GM23338 (cell line): ENCODE measurements around the gene LRRC39. TPM values are rescaled to one million over a fixed set of nuclear protein-coding genes. Genes with fewer than 3 reads are reported as not detected.

Experiments
- ATAC-seq: fragments of 200-7000 bp; cut with Tn5 transposase; 3 replicates; pipeline ENCODE4 v1.9.1; 2020
- DNase-seq: peaks from one replicate; pipeline ENCODE4 v3.0.0-alpha.2; 2015; ENCODE audit warnings: low spot score
- H2AFZ ChIP-seq: fragments of 200-600 bp; sonication (generic); 2 replicates; pipeline ENCODE4 v1.8.0; 2016; ENCODE audit warnings: antibody characterized with exemption, mild to moderate bottlenecking, moderate library complexity
- H3F3A ChIP-seq: fragments of 200-600 bp; sonication (generic); replicated peaks from 2 replicates; pipeline ENCODE4 v1.8.0; 2017; ENCODE audit warnings: antibody characterized with exemption, mixed run types, low read depth
- H3K27ac ChIP-seq: fragments of 200-600 bp; sonication (generic); 2 replicates; pipeline ENCODE4 v1.6.1; 2016; ENCODE audit warnings: low read depth
- H3K27me3 ChIP-seq: fragments of 200-600 bp; sonication (generic); 2 replicates; pipeline ENCODE4 v1.8.0; 2016; ENCODE audit warnings: mild to moderate bottlenecking, mixed run types, moderate library complexity; ENCODE audit not compliant: insufficient read depth
- H3K36me3 ChIP-seq: fragments of 200-600 bp; sonication (generic); 2 replicates; pipeline ENCODE4 v1.8.0; 2016; ENCODE audit warnings: mild to moderate bottlenecking; ENCODE audit not compliant: insufficient read depth
- H3K4me1 ChIP-seq: fragments of 200-600 bp; sonication (generic); 2 replicates; pipeline ENCODE4 v1.8.0; 2016; ENCODE audit warnings: mild to moderate bottlenecking, moderate library complexity; ENCODE audit not compliant: insufficient read depth
- H3K4me2 ChIP-seq: fragments of 200-600 bp; sonication (generic); 2 replicates; pipeline ENCODE4 v1.7.1; 2017; ENCODE audit warnings: mixed run types
- H3K4me3 ChIP-seq: fragments of 200-600 bp; sonication (generic); 2 replicates; pipeline ENCODE4 v1.6.1; 2016; ENCODE audit warnings: mixed run types
- H3K79me2 ChIP-seq: fragments of 200-600 bp; sonication (generic); replicated peaks from 2 replicates; pipeline ENCODE4 v1.8.0; 2017; ENCODE audit warnings: mild to moderate bottlenecking; ENCODE audit not compliant: insufficient read depth
- H3K9me2 ChIP-seq: fragments of 200-600 bp; sonication (generic); 2 replicates; pipeline ENCODE4 v1.8.0; 2017; ENCODE audit not compliant: insufficient read depth
- H4K20me1 ChIP-seq: fragments of 200-600 bp; sonication (generic); replicated peaks from 2 replicates; pipeline ENCODE4 v1.8.0; 2017; ENCODE audit warnings: mild to moderate bottlenecking; ENCODE audit not compliant: insufficient read depth
- H3K27ac Mint-ChIP-seq: 2 replicates; pipeline ENCODE4 v1.8.0; 2020; ENCODE audit warnings: inconsistent platforms, mild to moderate bottlenecking, moderate library complexity, mixed read lengths
- H3K27me3 Mint-ChIP-seq: 3 replicates; pipeline ENCODE4 v1.8.0; 2022; ENCODE audit warnings: low read depth, mild to moderate bottlenecking, moderate library complexity, mixed read lengths, inconsistent platforms; ENCODE audit not compliant: insufficient read depth, poor library complexity
- H3K36me3 Mint-ChIP-seq: 3 replicates; pipeline ENCODE4 v1.8.0; 2021; ENCODE audit warnings: low read depth, mild to moderate bottlenecking, inconsistent platforms, moderate library complexity, mixed read lengths
- H3K4me1 Mint-ChIP-seq: 3 replicates; pipeline ENCODE4 v1.8.0; 2020; ENCODE audit warnings: mild to moderate bottlenecking, inconsistent platforms, mixed read lengths
- H3K4me3 Mint-ChIP-seq: 3 replicates; pipeline ENCODE4 v1.8.0; 2021; ENCODE audit warnings: moderate library complexity, mild to moderate bottlenecking, inconsistent platforms, mixed read lengths
- H3K9me3 Mint-ChIP-seq: 3 replicates; pipeline ENCODE4 v1.8.0; 2020; ENCODE audit warnings: moderate library complexity, mild to moderate bottlenecking, inconsistent platforms, mixed read lengths
- CREB1 ChIP-seq: fragments of 250-450 bp; sonication (Bioruptor Pico); IDR thresholded peaks from 2 replicates; pipeline ENCODE4 v1.5.0; 2020; ENCODE audit warnings: low read depth, mild to moderate bottlenecking, moderate library complexity
- ETS1 ChIP-seq: IDR thresholded peaks from 2 replicates; pipeline ENCODE4 v1.6.1; 2016; ENCODE audit warnings: antibody characterized with exemption
- EZH2phosphoT487 ChIP-seq: fragments of 200-600 bp; sonication (generic); IDR thresholded peaks from one replicate; pipeline ENCODE4 v1.8.1; 2018; ENCODE audit warnings: antibody characterized with exemption; ENCODE audit not compliant: unreplicated experiment
- JUNB ChIP-seq: IDR thresholded peaks from one replicate; pipeline ENCODE4 v1.6.1; 2016; ENCODE audit warnings: antibody characterized with exemption; ENCODE audit not compliant: unreplicated experiment
- NANOG ChIP-seq: IDR thresholded peaks from 2 replicates; pipeline ENCODE4 v1.6.1; 2016; ENCODE audit warnings: antibody characterized with exemption, borderline replicate concordance
- POLR2AphosphoS5 ChIP-seq: IDR thresholded peaks from 2 replicates; pipeline ENCODE4 v1.6.1; 2016; ENCODE audit warnings: antibody characterized with exemption, low read depth
- STAT1 ChIP-seq: IDR thresholded peaks from one replicate; pipeline ENCODE4 v1.6.1; 2016; ENCODE audit warnings: antibody characterized with exemption; ENCODE audit not compliant: unreplicated experiment
- ZNF114 ChIP-seq: fragments of 250-450 bp; sonication (Bioruptor Pico); IDR thresholded peaks from 2 replicates; pipeline ENCODE4 v1.5.0; 2020; ENCODE audit warnings: mild to moderate bottlenecking, moderate library complexity
- ZNF331 ChIP-seq: fragments of 250-450 bp; sonication (Bioruptor Pico); IDR thresholded peaks from 2 replicates; pipeline ENCODE4 v1.5.0; 2020; ENCODE audit warnings: low read depth, mild to moderate bottlenecking, moderate library complexity
- ZNF462 ChIP-seq: fragments of 250-450 bp; sonication (Bioruptor Pico); IDR thresholded peaks from 2 replicates; pipeline ENCODE4 v1.5.0; 2020; ENCODE audit warnings: mild to moderate bottlenecking, moderate library complexity
- polyA plus RNA-seq: library from polyadenylated mRNA; unstranded; fragments of >200 nt; fragmentation: Nextera tagmentation; extraction: Ambion mirVana; gene quantifications from 2 replicates; pipeline ENCODE4 v1.2.1, GENCODE V29; 2016
- total RNA-seq: library from RNA; depleted of rRNA; stranded (reverse); fragments of >200 nt; shearing (Covaris generic); gene quantifications from 2 replicates; pipeline ENCODE4 v1.2.3, GENCODE V29; 2014

Gene LRRC39
- total and polyA plus RNA-seq, 2 experiments from 2014 or later, result 0.48 to 0.87 TPM

- TF ChIP-seq ZNF462 (CRISPR knock-in tag) (no peak), ZNF114 (no peak), EZH2phosphoT487 (no peak), CREB1 (CRISPR knock-in tag) (no peak), JUNB (no peak), NANOG (no peak), POLR2AphosphoS5 (no peak)
Observed at GRCh38 chr1:100146958-100147357, 31.1 kb downstream of the LRRC39 start (continued).

GRCh38 chr1:100145116-100145515 is 32.9 kb downstream of the LRRC39 start:
- Mint-ChIP-seq H3K4me1 (peaks cover 12% of the 10 kb centered on the region), H3K27me3 (no peaks in the 10 kb centered on the region), H3K27ac (no peak overlapping the region), H3K9me3 (no peaks in the 10 kb centered on the region), H3K4me3 (no peak overlapping the region), H3K36me3 (peaks cover 36% of the 10 kb centered on the region)
- peaks cover 6% of the 10 kb centered on the region for H3K4me1 ChIP-seq
- no peaks in the 10 kb centered on the region for H3K27me3 ChIP-seq
- no peak overlapping the region for H2AFZ ChIP-seq
- no peak for ATAC-seq
- DNase-seq, result no peak
- no peaks in the 10 kb centered on the region for H4K20me1 ChIP-seq
- peaks cover 31% of the 10 kb centered on the region for H3K36me3 ChIP-seq
- no peaks in the 10 kb centered on the region for H3F3A ChIP-seq
- H3K4me2 ChIP-seq, result no peak overlapping the region
- no peak overlapping the region for H3K4me3 ChIP-seq
- no peaks in the 10 kb centered on the region for H3K9me2 ChIP-seq
- no peaks in the 10 kb centered on the region for H3K79me2 ChIP-seq
- H3K27ac ChIP-seq, result no peak overlapping the region
- TF ChIP-seq EZH2phosphoT487, result no peak
- TF ChIP-seq STAT1, result no peak
- TF ChIP-seq JUNB, result no peak
- no peak for TF ChIP-seq NANOG
- TF ChIP-seq ZNF114, result no peak
- no peak for TF ChIP-seq ZNF331
- no peak for TF ChIP-seq ETS1
- no peak for TF ChIP-seq ZNF462 (CRISPR knock-in tag)
